Measurements from ENCODE around the gene FUNDC1.

Gene FUNDC1

GRCh38 chrX:44474410-44474809 lies 68.2 kb downstream of the FUNDC1 start:
- DNase-seq: no peak

All from NCI-H345 (cell line).